Neural cell (in vitro differentiated cells): ENCODE measurements around the gene GGT5. TPM values are rescaled to one million over a fixed set of nuclear protein-coding genes. Genes with fewer than 3 reads are reported as not detected.

Source experiments
- H2AFZ ChIP-seq: fragments of 200-600, 300-800 bp; sonication (generic), shearing (Covaris generic); 2 replicates; pipeline ENCODE4 v1.6.0; 2014; ENCODE audit warnings: low read depth, mild to moderate bottlenecking, antibody characterized with exemption, low read length, moderate library complexity
- H3F3A ChIP-seq: fragments of 200-600 bp; shearing (Covaris generic); 2 replicates; pipeline ENCODE4 v1.6.1; 2016; ENCODE audit warnings: mild to moderate bottlenecking, moderate library complexity, mixed read lengths, antibody characterized with exemption, low read length; ENCODE audit not compliant: insufficient read depth, poor library complexity, severe bottlenecking
- H3K27ac ChIP-seq: fragments of 200-600, 300-800 bp; sonication (generic), shearing (Covaris generic); 2 replicates; pipeline ENCODE4 v1.5.1; 2014; ENCODE audit warnings: mild to moderate bottlenecking, low read length, moderate library complexity
- H3K27me3 ChIP-seq: fragments of 300-800, 200-600 bp; sonication (generic), shearing (Covaris generic); 2 replicates; pipeline ENCODE4 v1.6.0; 2014; ENCODE audit warnings: mild to moderate bottlenecking, low read depth, low read length, moderate library complexity; ENCODE audit not compliant: insufficient read depth
- H3K36me3 ChIP-seq: fragments of 300-800, 200-600 bp; sonication (generic), shearing (Covaris generic); 2 replicates; pipeline ENCODE4 v1.5.1; 2014; ENCODE audit warnings: mild to moderate bottlenecking, antibody characterized with exemption, low read length, moderate library complexity; ENCODE audit not compliant: insufficient read depth
- H3K4me2 ChIP-seq: fragments of 300-800, 200-600 bp; sonication (generic), shearing (Covaris generic); 2 replicates; pipeline ENCODE4 v1.6.0; 2014; ENCODE audit warnings: mild to moderate bottlenecking, low read length
- H3K4me3 ChIP-seq: fragments of 300-800, 200-600 bp; sonication (generic), shearing (Covaris generic); 2 replicates; pipeline ENCODE4 v1.5.1; 2014; ENCODE audit warnings: mild to moderate bottlenecking, low read length, moderate library complexity
- H3K79me2 ChIP-seq: fragments of 200-600 bp; shearing (Covaris generic); replicated peaks from 2 replicates; pipeline ENCODE4 v1.6.0; 2014; ENCODE audit warnings: mild to moderate bottlenecking, low read length, moderate library complexity; ENCODE audit not compliant: insufficient read depth
- H3K9ac ChIP-seq: fragments of 300-800, 200-600 bp; sonication (generic), shearing (Covaris generic); 2 replicates; pipeline ENCODE4 v1.6.1; 2016; ENCODE audit warnings: mild to moderate bottlenecking, low read length, mixed read lengths
- H3K9me2 ChIP-seq: fragments of 200-600 bp; shearing (Covaris generic); 2 replicates; pipeline ENCODE4 v1.6.1; 2016; ENCODE audit warnings: mild to moderate bottlenecking, low read length, mixed read lengths; ENCODE audit not compliant: insufficient read depth
- H3K9me3 ChIP-seq: fragments of 200-600, 300-800 bp; sonication (generic), shearing (Covaris generic); 2 replicates; pipeline ENCODE4 v1.6.1; 2016; ENCODE audit warnings: mild to moderate bottlenecking, mixed run types, low read length, moderate library complexity, mixed read lengths
- H4K20me1 ChIP-seq: fragments of 200-600 bp; shearing (Covaris generic); 2 replicates; pipeline ENCODE4 v1.6.1; 2016; ENCODE audit warnings: mild to moderate bottlenecking, mixed run types; ENCODE audit not compliant: insufficient read depth
- CTCF ChIP-seq: fragments of 450-650 bp; IDR thresholded peaks from 2 replicates; pipeline ENCODE4 v1.5.1; 2014; ENCODE audit warnings: antibody characterized with exemption, mild to moderate bottlenecking, moderate library complexity; ENCODE audit not compliant: poor library complexity, severe bottlenecking
- EP300 ChIP-seq: fragments of 450-650 bp; conservative IDR thresholded peaks from 2 replicates; pipeline ENCODE4 v1.6.1; 2014; ENCODE audit warnings: antibody characterized with exemption, mild to moderate bottlenecking, moderate library complexity; ENCODE audit not compliant: poor library complexity, severe bottlenecking
- EZH2 ChIP-seq: fragments of 200-600, 300-800 bp; shearing (Covaris generic), sonication (generic); IDR thresholded peaks from 2 replicates; pipeline ENCODE4 v1.6.1; 2014; ENCODE audit warnings: antibody characterized with exemption, low read length, borderline replicate concordance, mild to moderate bottlenecking; ENCODE audit not compliant: insufficient read depth, poor library complexity, severe bottlenecking
- MXI1 ChIP-seq: fragments of 450-650 bp; conservative IDR thresholded peaks from 2 replicates; pipeline ENCODE4 v1.6.1; 2014; ENCODE audit warnings: antibody characterized with exemption, mild to moderate bottlenecking; ENCODE audit not compliant: poor library complexity, severe bottlenecking
- POLR2AphosphoS5 ChIP-seq: IDR thresholded peaks from 2 replicates; pipeline ENCODE4 v1.6.1; 2012
- REST ChIP-seq: IDR thresholded peaks from 2 replicates; pipeline ENCODE4 v1.6.1; 2012; ENCODE audit warnings: borderline replicate concordance
- TAF1 ChIP-seq: IDR thresholded peaks from 2 replicates; pipeline ENCODE4 v1.6.1; 2012; ENCODE audit warnings: low read depth
- polyA plus RNA-seq: library from polyadenylated mRNA; depleted of rRNA; stranded (reverse); fragments of >200 nt; gene quantifications from 2 replicates; pipeline ENCODE4 v1.2.3, GENCODE V29; 2014

The GGT5 gene
- polyA plus RNA-seq, 1 donor from 2014 or later: 0.12 TPM

- H2AFZ ChIP-seq: no peak overlapping the region
- H3K27me3 ChIP-seq: no peaks in the 10 kb centered on the region
- no peaks in the 10 kb centered on the region for H3K9me3 ChIP-seq
- no peaks in the 10 kb centered on the region for H3K9me2 ChIP-seq
- TF ChIP-seq MXI1 (no peak), POLR2AphosphoS5 (no peak), TAF1 (no peak), EP300 (no peak), CTCF (no peak), REST (no peak), EZH2 (no peak)
- no peaks in the 10 kb centered on the region for H3K36me3 ChIP-seq
- H3K9ac ChIP-seq: no peak overlapping the region
- H3K79me2 ChIP-seq: no peaks in the 10 kb centered on the region
- no peaks in the 10 kb centered on the region for H3F3A ChIP-seq
- no peaks in the 10 kb centered on the region for H4K20me1 ChIP-seq
- H3K27ac ChIP-seq: no peak overlapping the region
- no peak overlapping the region for H3K4me2 ChIP-seq
- no peak overlapping the region for H3K4me3 ChIP-seq
Observed at GRCh38 chr22:24181996-24182899, 62.6 kb downstream of the GGT5 start.

- no peaks in the 10 kb centered on the region for H3K27me3 ChIP-seq
- no peaks in the 10 kb centered on the region for H3K79me2 ChIP-seq
- no peaks in the 10 kb centered on the region for H3K36me3 ChIP-seq
- H4K20me1 ChIP-seq: no peaks in the 10 kb centered on the region
- no peaks in the 10 kb centered on the region for H3K9me2 ChIP-seq
- no peak within 1 kb of the TSS for H2AFZ ChIP-seq
- H3F3A ChIP-seq: no peaks in the 10 kb centered on the region
- no peak within 1 kb of the TSS for H3K4me3 ChIP-seq
- no peak for TF ChIP-seq REST
- TF ChIP-seq MXI1: no peak
- H3K9ac ChIP-seq: no peak within 1 kb of the TSS
- no peak within 1 kb of the TSS for H3K27ac ChIP-seq
- H3K9me3 ChIP-seq: no peaks in the 10 kb centered on the region
- H3K4me2 ChIP-seq: no peak within 1 kb of the TSS
Observed at GRCh38 chr22:24181088-24181995, 63.5 kb downstream of the GGT5 start, which contains the start of gene SUSD2. TSS of gene SUSD2 (plus strand) at chr22:24181487. CDS start at chr22:24181520, 33 bp downstream.
